HepG2 (cell line): ENCODE data around the gene UGGT1. TPM values are rescaled to one million over a fixed set of nuclear protein-coding genes. Genes with fewer than 3 reads are reported as not detected.

ENCODE experiments used
- E2F2 ChIP-seq: sonication (generic); formaldehyde crosslinking; IDR thresholded peaks from 2 replicates; pipeline ENCODE4 v1.4.0; 2020; ENCODE audit warnings: missing genetic modification reagents, borderline replicate concordance
- GATAD2A ChIP-seq: IDR thresholded peaks from 2 replicates; pipeline ENCODE4 v1.6.1; 2016
- HMGXB4 ChIP-seq, 2 experiments: sonication (generic) in 1 of 2; formaldehyde crosslinking in 1 of 2; IDR thresholded peaks; 2 replicates each; pipeline versions ENCODE4 v1.4.0 to v1.6.1; 2018 to 2020; ENCODE audit warnings: missing genetic modification reagents in 2 of 2, borderline replicate concordance in 1 of 2, low read depth in 1 of 2, mild to moderate bottlenecking in 1 of 2, missing biosample characterization in 1 of 2
- MNT ChIP-seq: fragments of 450-650 bp; IDR thresholded peaks from 2 replicates; pipeline ENCODE4 v1.6.1; 2016
- TRIM22 ChIP-seq: fragments of 450-650 bp; IDR thresholded peaks from 2 replicates; pipeline ENCODE4 v1.6.1; 2017
- YEATS4 ChIP-seq: sonication (generic); formaldehyde crosslinking; IDR thresholded peaks from 2 replicates; pipeline ENCODE4 v1.4.0; 2020; ENCODE audit warnings: missing genetic modification reagents, borderline replicate concordance
- ZBTB40 ChIP-seq, 2 experiments: fragments of 450-650 bp in 1 of 2; sonication (generic) in 1 of 2; formaldehyde crosslinking in 1 of 2; IDR thresholded peaks; 2 replicates each; pipeline versions ENCODE4 v1.6.1 to v1.8.0; 2016 to 2022; ENCODE audit warnings: antibody characterized with exemption in 1 of 2, mild to moderate bottlenecking in 1 of 2, missing genetic modification reagents in 1 of 2
- ZNF337 ChIP-seq: sonication (generic); formaldehyde crosslinking; IDR thresholded peaks from 2 replicates; pipeline ENCODE4 v1.5.1; 2020; ENCODE audit warnings: missing genetic modification reagents, low read depth, mild to moderate bottlenecking, borderline replicate concordance
- ZNF577 ChIP-seq: sonication (generic); formaldehyde crosslinking; IDR thresholded peaks from 2 replicates; pipeline ENCODE4 v1.4.0; 2020; ENCODE audit warnings: mild to moderate bottlenecking, low read depth, missing genetic modification reagents, borderline replicate concordance
- ZNF703 ChIP-seq: sonication (generic); formaldehyde crosslinking; IDR thresholded peaks from 2 replicates; pipeline ENCODE4 v1.5.1; 2020; ENCODE audit warnings: missing genetic modification reagents, mild to moderate bottlenecking, moderate library complexity, borderline replicate concordance
- ZNF772 ChIP-seq: sonication (generic); formaldehyde crosslinking; IDR thresholded peaks from 2 replicates; pipeline ENCODE4 v1.5.0; 2020; ENCODE audit warnings: mild to moderate bottlenecking, missing genetic modification reagents
- polyA plus RNA-seq, 8 experiments: library from polyadenylated mRNA; depleted of rRNA in 3 of 8; stranded (reverse) in 7 of 8; unstranded in 1 of 8; fragments of >200 nt; fragmentation: Illumina TruSeq in 4 of 8; extraction: Trizol in 4 of 8; gene quantifications; 2 replicates each; pipeline versions ENCODE4 v1.2.1 to v1.2.3, GENCODE V29; 2011 to 2016; ENCODE audit warnings: low read depth in 4 of 8, missing spikeins in 1 of 8, mixed read lengths in 1 of 8; ENCODE audit not compliant: insufficient read depth in 1 of 8
- total RNA-seq, 5 experiments: library from RNA; depleted of rRNA; stranded (reverse); fragments of >200 nt; fragmentation: Illumina TruSeq; extraction: Trizol; gene quantifications; 2 replicates each; pipeline ENCODE4 v1.2.3, GENCODE V29; 2016; ENCODE audit warnings: low read depth in 1 of 5

Gene UGGT1
- total and polyA plus RNA-seq, 2 of the 13 experiments (the other 11 are each of a cell fraction or from before 2014, with no cell fraction given): 35.8 to 83.2 TPM

GRCh38 chr2:128169933-128170709 lies 79.1 kb downstream of the UGGT1 start (continued):
- TF ChIP-seq TRIM22 (no peak), E2F2 (no peak), ZNF337 (CRISPR knock-in tag) (0 out of 2 replicates have a peak, but pooled peaks have one; percentile 63), ZNF577 (CRISPR knock-in tag) (no peak), HMGXB4 (CRISPR knock-in tag; IDR thresholded peaks at IDR 0.05; ENCODE audit: borderline replicate concordance in 1 of 2, low read depth in 1 of 2) (peak; percentile 16 to 89; a peak in 1 of 4 replicates), ZNF772 (CRISPR knock-in tag) (peak; percentile 92; the same call in 1 of the 2 replicates), ZNF703 (CRISPR knock-in tag) (0 out of 2 replicates have a peak, but pooled peaks have one; percentile 41), GATAD2A (CRISPR knock-in tag) (peak; percentile 99), ZBTB40 (IDR thresholded peaks at IDR 0.05) (no peak), ZBTB40 (CRISPR knock-in tag; IDR thresholded peaks at IDR 0.05) (no peak; the same call in 1 of the 2 replicates), YEATS4 (CRISPR knock-in tag) (peak; percentile 70), MNT (0 out of 2 replicates have a peak, but pooled peaks have one; percentile 13)
